Suprapubic skin (tissue), 4 donors: ENCODE results near the gene TMEM232.

Experiments used
- POLR2A ChIP-seq, 2 donors: fragments of 450-650 bp; IDR thresholded peaks; one replicate each; pipeline ENCODE4 v1.6.1; 2017; ENCODE audit warnings: antibody characterized with exemption in 2 of 2, mild to moderate bottlenecking in 2 of 2, moderate library complexity in 2 of 2
- POLR2AphosphoS5 ChIP-seq, 3 donors: sonication (generic); formaldehyde crosslinking; IDR thresholded peaks; one replicate each; pipeline ENCODE4 v1.6.1; 2017; ENCODE audit warnings: antibody characterized with exemption in 3 of 3
- TF ChIP-seq, protein P1 (sequence below), 2 donors: fragments of 200-600 bp in 1 of 2; fragments of 450-650 bp in 1 of 2; sonication (generic) in 1 of 2; IDR thresholded peaks; one replicate each; pipeline ENCODE4 v1.5.1; 2016 to 2019; ENCODE audit warnings: antibody characterized with exemption in 2 of 2, mild to moderate bottlenecking in 1 of 2, moderate library complexity in 1 of 2

DNA sequence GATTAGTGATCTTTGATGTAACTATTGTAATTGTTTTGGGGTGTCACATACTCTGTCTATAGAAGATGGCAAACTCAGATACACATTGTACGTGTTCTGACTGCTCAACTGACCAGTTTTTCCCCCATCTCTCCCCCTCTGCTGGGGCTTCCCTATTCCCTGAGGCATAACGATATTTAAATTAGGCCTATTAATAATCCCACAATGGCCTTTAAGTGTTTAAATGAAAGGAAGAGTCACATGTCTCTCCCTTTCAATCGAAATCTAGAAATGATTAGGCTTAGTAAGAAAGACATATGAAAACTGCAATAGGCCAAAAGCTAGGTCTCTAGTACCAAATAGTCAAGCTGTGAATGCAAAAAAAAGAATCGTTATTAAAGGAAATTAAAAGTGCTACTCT lies 265.6 kb downstream of the TMEM232 start:
- no peak for TF ChIP-seq POLR2A (IDR thresholded peaks at IDR 0.05)
- TF ChIP-seq, protein P1, sequence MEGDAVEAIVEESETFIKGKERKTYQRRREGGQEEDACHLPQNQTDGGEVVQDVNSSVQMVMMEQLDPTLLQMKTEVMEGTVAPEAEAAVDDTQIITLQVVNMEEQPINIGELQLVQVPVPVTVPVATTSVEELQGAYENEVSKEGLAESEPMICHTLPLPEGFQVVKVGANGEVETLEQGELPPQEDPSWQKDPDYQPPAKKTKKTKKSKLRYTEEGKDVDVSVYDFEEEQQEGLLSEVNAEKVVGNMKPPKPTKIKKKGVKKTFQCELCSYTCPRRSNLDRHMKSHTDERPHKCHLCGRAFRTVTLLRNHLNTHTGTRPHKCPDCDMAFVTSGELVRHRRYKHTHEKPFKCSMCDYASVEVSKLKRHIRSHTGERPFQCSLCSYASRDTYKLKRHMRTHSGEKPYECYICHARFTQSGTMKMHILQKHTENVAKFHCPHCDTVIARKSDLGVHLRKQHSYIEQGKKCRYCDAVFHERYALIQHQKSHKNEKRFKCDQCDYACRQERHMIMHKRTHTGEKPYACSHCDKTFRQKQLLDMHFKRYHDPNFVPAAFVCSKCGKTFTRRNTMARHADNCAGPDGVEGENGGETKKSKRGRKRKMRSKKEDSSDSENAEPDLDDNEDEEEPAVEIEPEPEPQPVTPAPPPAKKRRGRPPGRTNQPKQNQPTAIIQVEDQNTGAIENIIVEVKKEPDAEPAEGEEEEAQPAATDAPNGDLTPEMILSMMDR (IDR thresholded peaks at IDR 0.05) = no peak
- TF ChIP-seq POLR2AphosphoS5 (IDR thresholded peaks at IDR 0.05) = no peak
